GM18873 (cell line): ENCODE results near the gene SAMSN1.

Source experiments
- ATAC-seq: cut with Tn5 transposase; IDR thresholded peaks from one replicate; pipeline ENCODE4 v1.9.1; 2021; ENCODE audit warnings: mild to moderate bottlenecking, moderate library complexity, moderate number of reproducible peaks; ENCODE audit not compliant: unreplicated experiment, low FRiP score

SAMSN1 gene

DNA sequence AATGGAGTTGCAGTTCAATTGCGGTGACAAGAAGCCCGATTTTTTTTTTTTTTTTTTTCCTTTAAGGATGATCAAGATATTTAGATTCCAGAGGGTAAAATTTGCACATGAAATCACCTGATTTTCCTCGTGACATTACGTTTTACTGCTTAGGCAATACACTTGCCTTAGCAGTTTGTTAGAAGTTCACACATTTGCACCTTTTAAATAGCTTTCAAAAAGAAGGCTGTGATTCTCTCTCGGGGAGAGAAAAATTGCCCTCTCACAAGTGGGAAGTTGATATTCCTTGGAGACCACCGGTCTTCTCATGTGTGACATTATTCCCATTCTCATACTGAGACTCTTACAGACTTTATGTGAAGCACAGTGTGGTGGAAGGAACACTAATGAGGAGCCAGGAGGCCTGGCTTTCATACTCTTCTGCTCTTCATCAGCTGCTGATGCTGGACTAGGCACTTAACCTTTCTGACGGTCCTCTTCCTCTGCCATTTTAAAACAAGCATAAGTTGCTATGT is 93.3 kb downstream of the SAMSN1 start:
- ATAC-seq = no peak

DNA sequence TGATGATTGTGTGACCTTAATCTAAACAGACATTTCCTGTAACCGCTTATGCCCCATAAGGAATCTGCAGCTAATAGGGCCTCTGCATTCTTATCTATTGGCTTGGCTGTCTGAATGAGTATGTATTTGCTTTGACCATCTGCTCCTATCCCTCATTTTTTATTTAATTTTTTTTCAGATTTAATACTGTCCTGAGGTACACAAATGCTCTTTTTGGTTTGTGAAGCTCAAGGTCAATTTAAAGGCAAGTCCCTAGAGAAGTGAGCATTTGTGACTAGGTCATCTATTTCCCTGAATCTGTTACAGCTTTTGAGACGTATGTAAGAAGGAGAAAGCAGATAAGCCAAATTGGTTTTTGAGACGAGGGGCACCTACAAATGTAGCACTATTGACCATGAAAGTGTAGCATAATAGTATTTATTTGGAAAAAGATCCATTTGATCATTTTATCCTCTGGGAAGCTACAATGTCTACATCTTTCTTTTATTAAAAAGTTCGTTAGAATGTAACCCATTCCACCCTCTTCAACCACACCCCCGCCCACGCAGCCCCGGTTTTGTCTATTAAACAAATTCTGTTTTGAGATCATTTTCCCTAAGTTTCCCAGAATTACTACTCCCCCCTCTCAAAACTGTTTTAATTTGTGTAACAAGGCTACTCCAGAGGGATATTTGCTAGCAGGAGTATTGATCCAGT is 93.9 kb downstream of the SAMSN1 start:
- ATAC-seq = no peak

DNA sequence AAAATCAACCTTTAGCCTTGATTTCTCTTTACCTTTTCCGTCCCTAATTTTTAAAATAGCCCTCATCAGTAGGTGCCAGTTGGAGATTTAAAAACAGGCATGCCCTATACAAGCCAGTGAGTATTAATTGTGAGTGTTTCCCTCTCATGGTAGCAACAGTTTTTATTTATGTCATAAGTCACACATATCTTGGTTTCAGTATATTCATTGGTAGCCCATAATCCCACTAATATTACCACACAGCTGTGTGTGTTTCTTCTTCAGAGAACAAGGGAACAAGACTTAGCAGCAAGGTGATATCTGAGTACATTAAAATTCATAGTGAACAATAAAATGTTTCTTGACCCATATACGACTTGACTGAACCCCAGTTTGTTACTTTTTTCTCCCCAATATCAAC is 94.6 kb downstream of the SAMSN1 start:
- no peak for ATAC-seq

DNA sequence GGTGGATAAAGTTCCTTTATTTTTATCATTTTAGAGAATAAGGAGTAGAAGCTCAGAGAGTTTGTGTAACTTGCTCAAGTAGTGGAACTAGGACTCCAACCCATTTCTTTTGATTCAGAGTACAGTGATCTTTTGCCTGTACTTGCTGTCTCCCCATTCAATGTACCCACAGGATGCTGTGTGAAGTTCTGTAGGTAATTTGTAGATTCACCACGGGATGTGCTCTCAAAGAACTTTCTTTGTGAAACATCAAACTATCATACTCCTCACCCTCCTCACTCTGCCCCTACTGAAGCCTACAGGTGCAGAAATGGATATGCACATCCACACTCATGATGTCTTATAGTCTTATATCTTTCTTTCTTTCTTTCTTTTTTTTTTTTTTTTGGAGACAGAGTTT is 97.3 kb downstream of the SAMSN1 start:
- ATAC-seq = no peak

DNA sequence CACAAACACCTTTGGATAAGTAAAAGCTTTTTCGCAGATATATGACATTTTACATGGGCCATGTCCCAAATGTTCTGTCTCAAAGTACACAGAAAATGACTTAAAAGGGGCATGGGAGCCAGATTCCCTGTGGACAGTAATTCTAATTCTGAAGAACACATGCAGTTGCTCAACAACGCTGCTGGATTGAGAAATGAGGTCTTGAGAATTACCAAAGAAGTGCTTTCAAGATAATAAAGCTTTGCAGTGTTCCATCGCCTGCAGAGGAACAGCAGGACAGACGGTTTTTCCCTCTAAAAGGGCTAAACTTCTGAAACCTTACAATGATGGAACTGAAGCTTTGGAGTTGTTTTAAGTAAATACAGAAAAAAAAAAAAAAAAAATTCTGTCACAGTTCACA is 107.9 kb downstream of the SAMSN1 start:
- ATAC-seq = no peak

DNA sequence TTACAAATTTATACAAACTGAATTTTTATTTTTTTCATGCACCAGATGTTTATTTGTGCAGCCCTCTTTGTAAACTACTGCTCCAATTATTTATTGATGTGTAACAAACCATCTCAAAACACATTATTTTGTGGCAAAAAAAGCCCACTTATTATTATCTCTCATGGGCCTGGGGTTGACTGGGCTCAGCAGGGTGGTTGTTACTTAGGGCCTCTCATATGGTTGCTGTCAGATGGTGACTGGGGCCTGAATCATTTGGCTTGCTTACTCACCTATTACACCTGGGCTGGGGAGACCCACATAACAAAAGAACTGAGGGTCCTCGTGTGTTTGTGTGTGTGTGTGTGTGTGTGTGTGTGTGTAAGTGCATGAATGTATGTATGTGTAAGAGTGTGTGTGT is 110.7 kb downstream of the SAMSN1 start:
- no peak for ATAC-seq
